WTC11 (cell line): ENCODE results near the gene ACBD4. TPM values are rescaled to one million over a fixed set of nuclear protein-coding genes. Genes with fewer than 3 reads are reported as not detected.

Source experiments
- ATAC-seq: fragments of 200-7000 bp; cut with Tn5 transposase; 2 replicates; pipeline ENCODE4 v1.10.0; 2021; ENCODE audit warnings: mild to moderate bottlenecking, moderate library complexity
- CTCF ChIA-PET: fragments of 300-600 bp; sonication (Branson Sonifier 250); formaldehyde crosslinking; loops from one replicate; lab custom pipeline; 2021; ENCODE audit warnings: antibody characterized with exemption; lab: Charles Lee
- POLR2A ChIA-PET: fragments of 350-600 bp; sonication (Branson Sonifier 250); formaldehyde crosslinking; loops from one replicate; lab custom pipeline; 2021; ENCODE audit warnings: antibody characterized with exemption; lab: Charles Lee
- DNase-seq: peaks from one replicate; pipeline ENCODE4 v3.0.0; 2021; ENCODE audit warnings: low spot score
- H3K27ac Mint-ChIP-seq: 2 replicates; pipeline ENCODE4 v1.8.0; 2021; ENCODE audit warnings: mixed read lengths
- H3K27me3 Mint-ChIP-seq: 2 replicates; pipeline ENCODE4 v1.8.0; 2021; ENCODE audit warnings: low read depth, mild to moderate bottlenecking, moderate library complexity, mixed read lengths
- H3K36me3 Mint-ChIP-seq: 2 replicates; pipeline ENCODE4 v1.8.0; 2021; ENCODE audit warnings: mixed read lengths
- H3K4me1 Mint-ChIP-seq: 2 replicates; pipeline ENCODE4 v1.8.0; 2022; ENCODE audit warnings: mixed read lengths
- H3K4me3 Mint-ChIP-seq: 2 replicates; pipeline ENCODE4 v1.8.0; 2021; ENCODE audit warnings: mild to moderate bottlenecking, moderate library complexity, mixed read lengths
- H3K9me3 Mint-ChIP-seq: 2 replicates; pipeline ENCODE4 v1.8.0; 2021; ENCODE audit warnings: mixed read lengths
- ATF2 ChIP-seq: sonication (generic); formaldehyde crosslinking; IDR thresholded peaks from 2 replicates; pipeline ENCODE4 v1.8.1; 2022; ENCODE audit warnings: low read depth, missing genetic modification reagents, borderline replicate concordance
- ATF6 ChIP-seq: sonication (generic); formaldehyde crosslinking; IDR thresholded peaks from 2 replicates; pipeline ENCODE4 v1.8.1; 2023; ENCODE audit warnings: mild to moderate bottlenecking, missing genetic modification reagents
- E2F4 ChIP-seq: sonication (generic); formaldehyde crosslinking; IDR thresholded peaks from 2 replicates; pipeline ENCODE4 v1.8.1; 2022; ENCODE audit warnings: low read depth, mild to moderate bottlenecking, moderate library complexity, missing genetic modification reagents, borderline replicate concordance
- FOXP1 ChIP-seq: sonication (generic); formaldehyde crosslinking; IDR thresholded peaks from 2 replicates; pipeline ENCODE4 v1.8.0; 2022; ENCODE audit warnings: missing genetic modification reagents, mild to moderate bottlenecking, moderate library complexity, borderline replicate concordance
- GABPB1 ChIP-seq: sonication (generic); formaldehyde crosslinking; IDR thresholded peaks from 2 replicates; pipeline ENCODE4 v1.8.1; 2023; ENCODE audit warnings: mild to moderate bottlenecking, missing genetic modification reagents
- GTF2I ChIP-seq: fragments of 250-450 bp; sonication (Bioruptor Pico); conservative IDR thresholded peaks from 2 replicates; pipeline ENCODE4 v1.4.0; 2021; ENCODE audit warnings: mild to moderate bottlenecking
- HMGXB4 ChIP-seq: sonication (generic); formaldehyde crosslinking; IDR thresholded peaks from 2 replicates; pipeline ENCODE4 v1.8.1; 2023; ENCODE audit warnings: mild to moderate bottlenecking, moderate library complexity, missing genetic modification reagents
- PREB ChIP-seq: sonication (generic); formaldehyde crosslinking; IDR thresholded peaks from 2 replicates; pipeline ENCODE4 v1.8.1; 2022; ENCODE audit warnings: mild to moderate bottlenecking, missing genetic modification reagents, moderate library complexity, borderline replicate concordance
- PRRX2 ChIP-seq: fragments of 250-450 bp; sonication (Bioruptor Pico); IDR thresholded peaks from 2 replicates; pipeline ENCODE4 v1.8.0; 2021; ENCODE audit warnings: mild to moderate bottlenecking
- RORB ChIP-seq: fragments of 250-450 bp; sonication (Bioruptor Pico); IDR thresholded peaks from 2 replicates; pipeline ENCODE4 v1.9.0; 2021; ENCODE audit warnings: mild to moderate bottlenecking
- ZNF425 ChIP-seq: fragments of 250-450 bp; sonication (Bioruptor Pico); conservative IDR thresholded peaks from 2 replicates; pipeline ENCODE4 v1.9.0; 2021; ENCODE audit warnings: mild to moderate bottlenecking
- ZNF532 ChIP-seq: fragments of 250-450 bp; sonication (Bioruptor Pico); IDR thresholded peaks from 2 replicates; pipeline ENCODE4 v1.9.0; 2021; ENCODE audit warnings: mild to moderate bottlenecking, borderline replicate concordance
- total RNA-seq: library from RNA; stranded (reverse); gene quantifications from 3 replicates; pipeline ENCODE4 v1.2.3, GENCODE V29; 2021

Gene ACBD4
- total RNA-seq, 1 experiment from 2014 or later: 12.7 TPM

- CTCF ChIA-PET: interaction anchor here (0.8 to 7.6 kb wide), 6 partner anchors 14 to 117 kb away, joined by 3 to 531 read pairs (median 27); partner anchors contain the start of gene HEXIM1
- Mint-ChIP-seq H3K27ac (no peak overlapping the region), H3K36me3 (peaks cover 3% of the 10 kb centered on the region; the same call in 1 of the 2 replicates), H3K4me1 (peaks cover 7% of the 10 kb centered on the region; the same call in 1 of the 2 replicates), H3K9me3 (no peaks in the 10 kb centered on the region), H3K27me3 (no peaks in the 10 kb centered on the region; the same call in 1 of the 2 replicates)
- POLR2A ChIA-PET: interaction anchor here (1.5 to 2.1 kb wide), 2 partner anchors 13 to 35 kb away, joined by 9 to 39 read pairs; partner anchors contain the start of gene HEXIM1
- ATAC-seq: no peak
- DNase-seq: no peak
- TF ChIP-seq ATF2 (CRISPR knock-in tag): no peak
- no peak for TF ChIP-seq RORB
- TF ChIP-seq, all 79 proteins: peak for 0
- H3K4me3 Mint-ChIP-seq: peak overlapping the region; percentile 72
Observed at GRCh38 chr17:45136846-45137560, 1.5 kb downstream of the ACBD4 start.

GRCh38 chr17:45137561-45138305, 2.2 kb downstream of the ACBD4 start:
- DNase-seq (no peak), ATAC-seq (no peak)
- no peak overlapping the region for H3K4me3 Mint-ChIP-seq
- ChIA-PET CTCF (interaction anchor here (1.3 to 7.6 kb wide), 2 partner anchors 13 to 60 kb away, joined by 3 to 531 read pairs; partner anchors contain the start of gene HEXIM1), POLR2A (no interaction called here)
- H3K27me3 Mint-ChIP-seq: no peaks in the 10 kb centered on the region; the same call in 1 of the 2 replicates
- H3K4me1 Mint-ChIP-seq: peaks cover 7% of the 10 kb centered on the region
- TF ChIP-seq ATF6 (CRISPR knock-in tag) (no peak), HMGXB4 (CRISPR knock-in tag) (no peak), ZNF425 (no peak), PREB (CRISPR knock-in tag) (no peak)
- no peak overlapping the region for H3K27ac Mint-ChIP-seq
- H3K36me3 Mint-ChIP-seq: peaks cover 3% of the 10 kb centered on the region; the same call in 1 of the 2 replicates
- no peaks in the 10 kb centered on the region for H3K9me3 Mint-ChIP-seq

- H3K27ac Mint-ChIP-seq: no peak overlapping the region
- no peaks in the 10 kb centered on the region; the same call in 1 of the 2 replicates for H3K27me3 Mint-ChIP-seq
- ChIA-PET POLR2A (interaction anchor here (0.8 kb wide), 1 partner anchor 9 kb away, joined by 5 read pairs; the partner anchor contains the start of gene HEXIM1), CTCF (interaction anchor here (0.6 to 1.4 kb wide), 4 partner anchors 10 to 171 kb away, joined by 3 to 10 read pairs (median 6); partner anchors contain the start of genes C1QL1 and HEXIM1)
- peaks cover 3% of the 10 kb centered on the region; the same call in 1 of the 2 replicates for H3K36me3 Mint-ChIP-seq
- no peak overlapping the region for H3K4me3 Mint-ChIP-seq
- no peaks in the 10 kb centered on the region for H3K9me3 Mint-ChIP-seq
- DNase-seq (no peak), ATAC-seq (no peak)
- H3K4me1 Mint-ChIP-seq: peaks cover 14% of the 10 kb centered on the region
- TF ChIP-seq GABPB1 (CRISPR knock-in tag) (no peak), GTF2I (CRISPR knock-in tag) (no peak), PRRX2 (no peak), ZNF532 (no peak), FOXP1 (CRISPR knock-in tag) (no peak), E2F4 (no peak)
Observed at GRCh38 chr17:45138911-45139532, 3.5 kb downstream of the ACBD4 start.
